GM12878 (cell line): ENCODE measurements around the gene HLA-A. TPM values are rescaled to one million over a fixed set of nuclear protein-coding genes. Genes with fewer than 3 reads are reported as not detected.

ENCODE experiments used
- ATAC-seq: fragments of 200-7000 bp; cut with Tn5 transposase; 3 replicates; pipeline ENCODE4 v1.9.1; 2020; ENCODE audit warnings: mild to moderate bottlenecking, moderate library complexity
- BruUV-seq: library from RNA; stranded (reverse); fragments of 400-500 nt; replicated peaks from 2 replicates; lab custom pipeline; 2021; lab: Mats Ljungman, UMichigan
- CTCF ChIA-PET: fragments of 300-600 bp; sonication (Branson Sonifier 250); formaldehyde crosslinking; extraction: SDS; loops from one replicate; lab custom pipeline; 2021; ENCODE audit warnings: inconsistent platforms; lab: Yijun Ruan, JAX
- POLR2A ChIA-PET: fragments of 350-600 bp; formaldehyde crosslinking; extraction: SDS; loops from one replicate; lab custom pipeline; 2021; ENCODE audit warnings: inconsistent platforms; lab: Charles Lee
- RAD21 ChIA-PET: fragments of 300-600 bp; sonication (Branson Sonifier 250); formaldehyde crosslinking; loops from one replicate; lab custom pipeline; 2023; ENCODE audit warnings: antibody characterized with exemption; ENCODE audit not compliant: unreplicated experiment; lab: Charles Lee
- SMC1A ChIA-PET: fragments of 300-600 bp; sonication (Branson Sonifier 250); formaldehyde crosslinking; loops from one replicate; lab custom pipeline; 2023; ENCODE audit not compliant: unreplicated experiment, uncharacterized antibody; lab: Charles Lee
- DNase-seq: peaks from one replicate; pipeline ENCODE4 v3.0.0-alpha.2; 2011; ENCODE audit warnings: low read depth, low spot score
- FAIRE-seq: peaks from 3 replicates; lab custom pipeline; 2011; peaks lifted over from hg19 to GRCh38; lab: Jason Lieb, UNC
- H2AFZ ChIP-seq: 2 replicates; pipeline ENCODE4 v1.6.0; 2011; ENCODE audit warnings: low read depth, low read length, control low read depth; ENCODE audit not compliant: control insufficient read depth
- H3K27ac ChIP-seq: 2 replicates; pipeline ENCODE4 v1.5.1; 2011; ENCODE audit warnings: control low read depth; ENCODE audit not compliant: control insufficient read depth, insufficient read depth
- H3K27me3 ChIP-seq, 2 experiments: replicated peaks in 1 of 2; 2 replicates each; pipeline versions ENCODE4 v1.6.0 to v1.6.1; 2011; ENCODE audit warnings: low read length in 1 of 2; ENCODE audit not compliant: control insufficient read depth in 2 of 2, insufficient read depth in 2 of 2
- H3K36me3 ChIP-seq, 2 experiments: 2 replicates each; pipeline ENCODE4 v1.5.1; 2011; ENCODE audit warnings: low read length in 1 of 2; ENCODE audit not compliant: control insufficient read depth in 2 of 2, insufficient read depth in 2 of 2
- H3K4me1 ChIP-seq: 2 replicates; pipeline ENCODE4 v1.6.1; 2011; ENCODE audit warnings: mild to moderate bottlenecking, low read length, moderate library complexity, mixed read lengths; ENCODE audit not compliant: control insufficient read depth, insufficient read depth
- H3K4me2 ChIP-seq: 2 replicates; pipeline ENCODE4 v1.6.0; 2011; ENCODE audit warnings: control low read depth; ENCODE audit not compliant: control insufficient read depth, insufficient read depth
- H3K4me3 ChIP-seq: fragments of 200-600 bp; sonication (generic); 2 replicates; pipeline ENCODE4 v1.5.1; 2016
- H3K79me2 ChIP-seq: 2 replicates; pipeline ENCODE4 v1.6.0; 2011; ENCODE audit warnings: low read length; ENCODE audit not compliant: control insufficient read depth, insufficient read depth
- H3K9ac ChIP-seq: 2 replicates; pipeline ENCODE4 v1.8.0; 2011; ENCODE audit warnings: low read length, control low read depth, mixed read lengths; ENCODE audit not compliant: control insufficient read depth, insufficient read depth
- H3K9me3 ChIP-seq: replicated peaks from 3 replicates; pipeline ENCODE4 v1.5.1; 2011; ENCODE audit warnings: mild to moderate bottlenecking, low read length; ENCODE audit not compliant: control insufficient read depth, insufficient read depth
- H4K20me1 ChIP-seq: 2 replicates; pipeline ENCODE4 v1.6.0; 2011; ENCODE audit not compliant: control insufficient read depth, insufficient read depth
- ATF7 ChIP-seq: fragments of 450-650 bp; IDR thresholded peaks from 2 replicates; pipeline ENCODE4 v1.6.1; 2016; ENCODE audit warnings: low read depth, mild to moderate bottlenecking
- BHLHE40 ChIP-seq, 2 experiments: fragments of 450-650 bp in 1 of 2; IDR thresholded peaks; 2 replicates each; pipeline ENCODE4 v1.6.1; 2011 to 2017; ENCODE audit warnings: low read depth in 2 of 2, borderline replicate concordance in 1 of 2, improper control_type of control experiment in 1 of 2, low read length in 1 of 2, mild to moderate bottlenecking in 1 of 2
- MLLT1 ChIP-seq: fragments of 450-650 bp; IDR thresholded peaks from 2 replicates; pipeline ENCODE4 v1.6.1; 2016; ENCODE audit warnings: mild to moderate bottlenecking
- MTA3 ChIP-seq: IDR thresholded peaks from 2 replicates; pipeline ENCODE4 v1.6.1; 2012; ENCODE audit warnings: low read length, inconsistent platforms, borderline replicate concordance
- NKRF ChIP-seq: fragments of 450-650 bp; conservative IDR thresholded peaks from 2 replicates; pipeline ENCODE4 v1.6.1; 2017; ENCODE audit warnings: mild to moderate bottlenecking, moderate library complexity
- NR2F1 ChIP-seq: fragments of 450-650 bp; conservative IDR thresholded peaks from 2 replicates; pipeline ENCODE4 v1.6.1; 2017; ENCODE audit warnings: mild to moderate bottlenecking
- POLR2A ChIP-seq: IDR thresholded peaks from 2 replicates; pipeline ENCODE4 v1.6.1; 2011; ENCODE audit warnings: low read depth, mild to moderate bottlenecking, low read length
- RELA ChIP-seq: fragments of 450-650 bp; IDR thresholded peaks from 2 replicates; pipeline ENCODE4 v1.8.0; 2014; ENCODE audit warnings: borderline replicate concordance; ENCODE audit not compliant: partially characterized antibody
- WGBS: methylation state at CpG from one replicate; pipeline ENCODE4 v1.1.6; 2016; ENCODE audit warnings: low lambda C conversion rate; ENCODE audit not compliant: insufficient replicate concordance, insufficient coverage; ENCODE audit errors: missing lambda C conversion rate; 5-methylcytosine and 5-hydroxymethylcytosine counted together
- in situ Hi-C: fragments of 300-500 bp; cut with MboI; formaldehyde crosslinking; loops from 9 replicates; pipeline ENCODE4 v1.14.3; 2018; ENCODE audit warnings: mixed read lengths
- intact Hi-C: fragments of 100-400 bp; cut with micrococcal nuclease; formaldehyde crosslinking; loops from one replicate; pipeline ENCODE4 v1.14.2; 2022; ENCODE audit not compliant: unreplicated experiment
- polyA plus RNA-seq, 11 experiments: library from polyadenylated mRNA; depleted of rRNA in 4 of 11; unstranded in 6 of 11; stranded (reverse) in 5 of 11; fragments of >200 nt; fragmentation: Nextera tagmentation in 4 of 11; fragmentation: Illumina TruSeq in 1 of 11; extraction: Ambion mirVana in 4 of 11; extraction: Trizol in 1 of 11; gene quantifications; 1 replicate in 1 of 11; 2 replicates in 10 of 11; pipeline versions ENCODE4 v1.2.1 to v1.2.3, GENCODE V29; 2011 to 2016; ENCODE audit warnings: inconsistent platforms in 2 of 11, missing spikeins in 2 of 11, low read depth in 1 of 11
- total RNA-seq, 4 experiments: library from RNA; depleted of rRNA in 3 of 4; stranded (reverse); fragments of >200 nt in 3 of 4; fragmentation: Illumina TruSeq in 1 of 4; extraction: Trizol in 1 of 4; gene quantifications; 2 replicates each; pipeline versions ENCODE4 v1.2.1 to v1.2.3, GENCODE V29; 2013 to 2021

HLA-A gene
- total and polyA plus RNA-seq, 10 of the 15 experiments (the other 5 are each of a cell fraction or from before 2014, with no cell fraction given), result 129 to 1,155 (median 749) TPM

- peak; percentile 35; the same call in 1 of the 2 replicates for TF ChIP-seq MLLT1
- TF ChIP-seq POLR2A, result peak; percentile 69
- TF ChIP-seq NKRF, result peak; percentile 56
- no peak for TF ChIP-seq MTA3
- TF ChIP-seq RELA, result peak; percentile 24
- peak; percentile 92 for TF ChIP-seq NR2F1
- TF ChIP-seq, all 136 proteins: peak for 14
Observed at GRCh38 chr6:29926413-29927274, 15.7 kb upstream of the HLA-A start (continued).

GRCh38 chr6:29927275-29927569, 15.1 kb upstream of the HLA-A start:
- Histone ChIP-seq H3K9me3 (no peaks in the 10 kb centered on the region), H2AFZ (peak overlapping the region; percentile 78), H3K4me2 (peak overlapping the region; percentile 74; the same call in 1 of the 2 replicates), H3K4me1 (no peaks in the 10 kb centered on the region; the same call in 1 of the 2 replicates), H3K27me3 (no peaks in the 10 kb centered on the region), H3K9ac (no peak overlapping the region), H4K20me1 (no peaks in the 10 kb centered on the region), H3K4me3 (peak overlapping the region; percentile 11; the same call in 1 of the 2 replicates), H3K36me3 (no peaks in the 10 kb centered on the region), H3K79me2 (peaks cover 7% of the 10 kb centered on the region), H3K27ac (no peak overlapping the region)
- BruUV-seq, result no TSS peak
- in situ Hi-C loops (no loop called here), intact Hi-C loops (no loop called here)
- ChIA-PET RAD21 (interaction anchor here (1.9 kb wide), 1 partner anchor 37 kb away, joined by 4 read pairs; no protein-coding TSS in a partner anchor), POLR2A (no interaction called here), SMC1A (no interaction called here), CTCF (no interaction called here)
- FAIRE-seq (no peak), DNase-seq (no peak), ATAC-seq (no peak)
- WGBS, result 21% methylated on average over 16 of the region's 16 CpGs
- TF ChIP-seq BHLHE40 (IDR thresholded peaks at IDR 0.05; ENCODE audit: borderline replicate concordance in 1 of 2, low read depth in 2 of 2, low read length in 1 of 2), result peak in 1 of 2 experiments; percentile 40; a peak in 1 of 4 replicates
- no peak for TF ChIP-seq ATF7
